Nephron progenitor cell (in vitro differentiated cells): Measurements from ENCODE around the gene BABAM2.
A peak's percentile ranks its signal among the peaks of the same experiment; 100 is the strongest.
"Not testable (repeated sequence)": the region's sequence is repeated elsewhere in the genome, so short reads cannot be mapped to it uniquely, and the experiment has no call there.

Experiments
- DNase-seq: peaks from one replicate; pipeline ENCODE4 v3.0.0; 2021
- H3K27ac Mint-ChIP-seq: 2 replicates; pipeline ENCODE4 v1.8.0; 2021; ENCODE audit warnings: mild to moderate bottlenecking, moderate library complexity, mixed read lengths
- H3K27me3 Mint-ChIP-seq: 2 replicates; pipeline ENCODE4 v1.8.0; 2021; ENCODE audit warnings: mild to moderate bottlenecking, low read depth, mixed read lengths; ENCODE audit not compliant: poor library complexity
- H3K36me3 Mint-ChIP-seq: 2 replicates; pipeline ENCODE4 v1.8.0; 2021; ENCODE audit warnings: low read depth, mixed read lengths
- H3K4me1 Mint-ChIP-seq: 2 replicates; pipeline ENCODE4 v1.8.0; 2021; ENCODE audit warnings: mixed read lengths
- H3K4me3 Mint-ChIP-seq: 2 replicates; pipeline ENCODE4 v1.8.0; 2021; ENCODE audit warnings: mild to moderate bottlenecking, moderate library complexity, mixed read lengths
- H3K9me3 Mint-ChIP-seq: 2 replicates; pipeline ENCODE4 v1.8.0; 2021; ENCODE audit warnings: mild to moderate bottlenecking, moderate library complexity, mixed read lengths
- CTCF ChIP-seq: fragments of 200-600 bp; sonication (generic); IDR thresholded peaks from 2 replicates; pipeline ENCODE4 v1.5.0; 2021; ENCODE audit warnings: antibody characterized with exemption

BABAM2 gene

GRCh38 chr2:28369358-28369757 lies 478.8 kb downstream of the BABAM2 start:
- Mint-ChIP-seq H3K27ac (peak overlapping the region; percentile 34), H3K4me3 (no peak overlapping the region), H3K9me3 (peaks cover 3% of the 10 kb centered on the region), H3K4me1 (peaks cover 33% of the 10 kb centered on the region), H3K27me3 (peaks cover 28% of the 10 kb centered on the region), H3K36me3 (no peaks in the 10 kb centered on the region)
- no peak for TF ChIP-seq CTCF
- no peak for DNase-seq

- Mint-ChIP-seq H3K27me3 (peaks cover 25% of the 10 kb centered on the region), H3K4me1 (peaks cover 23% of the 10 kb centered on the region), H3K4me3 (no peak overlapping the region), H3K9me3 (peaks cover 3% of the 10 kb centered on the region), H3K27ac (no peak overlapping the region), H3K36me3 (no peaks in the 10 kb centered on the region)
- no peak for TF ChIP-seq CTCF
- DNase-seq, result no peak
These were observed 479.8 kb downstream of the BABAM2 start for GRCh38 chr2:28370354-28370753.

GRCh38 chr2:28371728-28372127 lies 481.2 kb downstream of the BABAM2 start:
- H3K4me3 Mint-ChIP-seq, DNase-seq: not testable (repeated sequence)
- peaks cover 13% of the 10 kb centered on the region for H3K4me1 Mint-ChIP-seq

GRCh38 chr2:28373854-28374253 lies 483.3 kb downstream of the BABAM2 start:
- no peak for TF ChIP-seq CTCF
- Mint-ChIP-seq H3K27ac (no peak overlapping the region), H3K27me3 (peaks cover 29% of the 10 kb centered on the region), H3K4me1 (peaks cover 4% of the 10 kb centered on the region), H3K36me3 (no peaks in the 10 kb centered on the region), H3K9me3 (peaks cover 3% of the 10 kb centered on the region), H3K4me3 (no peak overlapping the region)
- DNase-seq, result no peak

More at GRCh38 chr2:28371728-28372127, 481.2 kb downstream of the BABAM2 start:
- H3K27me3 Mint-ChIP-seq, result peaks cover 25% of the 10 kb centered on the region
- not testable (repeated sequence) for H3K27ac Mint-ChIP-seq, H3K9me3 Mint-ChIP-seq, H3K36me3 Mint-ChIP-seq

GRCh38 chr2:28374331-28374730 lies 483.8 kb downstream of the BABAM2 start:
- Mint-ChIP-seq H3K9me3 (peaks cover 3% of the 10 kb centered on the region), H3K27me3 (peaks cover 29% of the 10 kb centered on the region), H3K27ac (no peak overlapping the region), H3K4me3 (no peak overlapping the region), H3K36me3 (no peaks in the 10 kb centered on the region), H3K4me1 (peaks cover 1% of the 10 kb centered on the region)
- DNase-seq, result no peak
- TF ChIP-seq CTCF, result no peak

GRCh38 chr2:28375236-28375635 lies 484.7 kb downstream of the BABAM2 start:
- Mint-ChIP-seq H3K4me3 (no peak overlapping the region), H3K27ac (no peak overlapping the region), H3K9me3 (peaks cover 3% of the 10 kb centered on the region), H3K27me3 (peaks cover 29% of the 10 kb centered on the region), H3K4me1 (peaks cover under 1% of the 10 kb centered on the region), H3K36me3 (no peaks in the 10 kb centered on the region)
- TF ChIP-seq CTCF, result no peak
- DNase-seq, result no peak
